SU-DHL-6 (cell line): ENCODE data around the gene CBY2.

Source experiments
- CTCF ChIP-seq: fragments of 200-600 bp; sonication (generic); IDR thresholded peaks from one replicate; pipeline ENCODE4 v1.5.1; 2017; ENCODE audit warnings: antibody characterized with exemption, mild to moderate bottlenecking, low read length, moderate library complexity; ENCODE audit not compliant: insufficient read depth, poor library complexity, severe bottlenecking
- EZH2phosphoT487 ChIP-seq: fragments of 200-600 bp; sonication (generic), shearing (Covaris generic); conservative IDR thresholded peaks from 2 replicates; pipeline ENCODE4 v1.6.1; 2018; ENCODE audit warnings: mild to moderate bottlenecking, antibody characterized with exemption, low read length, moderate library complexity, mixed read lengths

DNA sequence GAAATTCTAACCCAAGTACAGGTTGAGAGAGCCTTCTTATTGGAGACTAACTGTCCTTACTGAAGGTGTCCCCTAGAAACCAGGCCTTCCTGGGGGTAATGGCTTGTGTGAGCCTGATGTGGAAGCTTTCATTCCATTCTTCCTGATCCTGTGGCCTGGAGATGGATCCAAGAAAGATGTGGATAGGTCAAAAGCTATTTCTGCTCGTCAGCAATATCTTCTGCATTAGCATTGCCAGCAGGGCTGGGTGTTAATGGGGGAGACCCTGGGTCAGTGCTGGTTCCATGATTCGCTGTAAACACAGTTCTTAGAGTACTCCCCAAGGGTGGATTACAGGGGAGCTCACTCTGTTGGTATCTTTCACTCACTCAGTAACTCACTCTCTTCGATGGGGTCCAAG lies 42.9 kb downstream of the CBY2 start:
- TF ChIP-seq CTCF (no peak), EZH2phosphoT487 (no peak)
